Parietal lobe (tissue), 1 donor: ENCODE data around the gene CASKIN2. TPM values are rescaled to one million over a fixed set of nuclear protein-coding genes. Genes with fewer than 3 reads are reported as not detected.

ENCODE experiments used
- total RNA-seq: library from RNA; depleted of rRNA; stranded (reverse); fragments of >200 nt; gene quantifications from one replicate; pipeline ENCODE4 v1.2.3, GENCODE V29; 2014

CASKIN2 gene, protein sequence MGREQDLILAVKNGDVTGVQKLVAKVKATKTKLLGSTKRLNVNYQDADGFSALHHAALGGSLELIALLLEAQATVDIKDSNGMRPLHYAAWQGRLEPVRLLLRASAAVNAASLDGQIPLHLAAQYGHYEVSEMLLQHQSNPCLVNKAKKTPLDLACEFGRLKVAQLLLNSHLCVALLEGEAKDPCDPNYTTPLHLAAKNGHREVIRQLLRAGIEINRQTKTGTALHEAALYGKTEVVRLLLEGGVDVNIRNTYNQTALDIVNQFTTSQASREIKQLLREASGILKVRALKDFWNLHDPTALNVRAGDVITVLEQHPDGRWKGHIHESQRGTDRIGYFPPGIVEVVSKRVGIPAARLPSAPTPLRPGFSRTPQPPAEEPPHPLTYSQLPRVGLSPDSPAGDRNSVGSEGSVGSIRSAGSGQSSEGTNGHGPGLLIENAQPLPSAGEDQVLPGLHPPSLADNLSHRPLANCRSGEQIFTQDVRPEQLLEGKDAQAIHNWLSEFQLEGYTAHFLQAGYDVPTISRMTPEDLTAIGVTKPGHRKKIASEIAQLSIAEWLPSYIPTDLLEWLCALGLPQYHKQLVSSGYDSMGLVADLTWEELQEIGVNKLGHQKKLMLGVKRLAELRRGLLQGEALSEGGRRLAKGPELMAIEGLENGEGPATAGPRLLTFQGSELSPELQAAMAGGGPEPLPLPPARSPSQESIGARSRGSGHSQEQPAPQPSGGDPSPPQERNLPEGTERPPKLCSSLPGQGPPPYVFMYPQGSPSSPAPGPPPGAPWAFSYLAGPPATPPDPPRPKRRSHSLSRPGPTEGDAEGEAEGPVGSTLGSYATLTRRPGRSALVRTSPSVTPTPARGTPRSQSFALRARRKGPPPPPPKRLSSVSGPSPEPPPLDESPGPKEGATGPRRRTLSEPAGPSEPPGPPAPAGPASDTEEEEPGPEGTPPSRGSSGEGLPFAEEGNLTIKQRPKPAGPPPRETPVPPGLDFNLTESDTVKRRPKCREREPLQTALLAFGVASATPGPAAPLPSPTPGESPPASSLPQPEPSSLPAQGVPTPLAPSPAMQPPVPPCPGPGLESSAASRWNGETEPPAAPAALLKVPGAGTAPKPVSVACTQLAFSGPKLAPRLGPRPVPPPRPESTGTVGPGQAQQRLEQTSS (N-terminal part only)
- 5.9 TPM for total RNA-seq

GRCh38 chr17:75515496-75516254 is at the start of gene CASKIN2:
CASKIN2 (minus strand) TSS chr17:75515537; CDS start chr17:75513804, 1,733 bp downstream.

DNA sequence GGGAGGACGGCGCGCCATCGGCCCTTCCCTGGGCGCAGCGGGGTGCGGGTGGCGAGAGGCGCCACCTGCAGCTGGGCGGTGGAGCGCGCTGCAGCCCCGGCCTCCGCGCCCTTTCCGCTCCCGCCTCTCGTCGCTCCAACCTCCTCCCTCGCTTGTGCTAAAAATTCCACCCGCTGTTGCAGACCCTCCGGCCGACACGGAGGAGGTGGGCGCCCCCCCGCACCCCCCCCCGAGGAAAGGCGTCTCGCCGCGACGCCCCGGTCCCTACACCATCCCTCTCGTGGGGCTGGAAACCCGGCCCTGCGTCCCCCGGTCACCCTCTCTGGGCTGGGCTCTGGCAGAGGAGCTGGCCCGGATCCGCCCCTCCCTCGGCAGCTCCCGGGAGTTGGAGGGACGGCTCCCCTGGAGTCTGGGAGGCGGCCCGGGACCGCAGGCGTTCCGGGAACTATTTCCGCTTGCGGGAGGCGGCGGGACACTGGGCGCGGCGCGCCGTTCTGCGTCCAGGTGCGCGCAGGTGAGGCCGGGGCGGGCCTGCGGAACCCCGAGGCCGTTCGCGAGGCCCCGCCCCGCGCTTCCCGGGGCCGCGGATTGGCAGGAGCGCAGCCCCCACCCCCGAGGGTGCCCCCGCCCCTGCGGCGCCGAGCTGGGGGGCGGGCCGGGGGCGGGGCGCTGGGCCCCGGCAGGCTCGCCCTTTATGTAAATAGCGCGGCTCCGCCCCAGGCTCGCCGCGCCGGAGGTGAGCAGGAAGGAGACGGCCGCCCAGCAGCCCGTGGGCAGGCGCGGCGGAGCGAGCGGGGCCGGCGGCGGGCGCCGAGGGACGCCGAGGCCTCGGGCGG is 9.9 kb upstream of the CASKIN2 start, which contains the start of gene LLGL2:
Gene LLGL2 (plus strand): TSS at position 728 of the 836 bp plus-strand sequence. CDS start 17,730 bp downstream, outside the sequence.

DNA sequence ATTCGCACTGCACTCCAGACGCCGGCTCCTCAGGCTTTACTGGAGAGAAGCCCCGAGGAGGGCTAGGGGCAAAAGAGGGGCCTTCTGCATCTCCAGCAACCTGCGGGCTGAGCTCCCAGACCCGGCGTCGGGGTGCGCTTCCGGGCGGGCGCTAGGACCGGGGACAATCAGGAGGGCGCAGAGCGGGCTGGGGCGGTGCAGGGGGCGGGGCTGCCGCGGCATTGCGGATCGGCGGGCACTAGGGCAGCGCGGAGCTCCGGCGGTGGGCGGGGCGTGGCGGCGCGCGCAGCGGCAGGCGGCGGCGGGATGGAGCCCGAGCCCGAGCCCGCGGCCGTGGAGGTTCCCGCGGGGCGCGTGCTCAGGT is 900 bp upstream of the CASKIN2 start, which contains the start of gene TSEN54:
Gene TSEN54 (plus strand): TSS at position 274 of the 364 bp plus-strand sequence. CDS start 33 bp downstream, at position 307.

GRCh38 chr17:75456417-75457046 is 58.8 kb downstream of the CASKIN2 start, which contains the start of gene TMEM94:
TMEM94 (plus strand) TSS chr17:75456635; CDS start chr17:75471906, 15,271 bp downstream.

Other genes starting within 250 kb of the CASKIN2 start
- gene MIF4GD, start 244.3 kb downstream of the CASKIN2 start, total RNA-seq = 6.9 TPM
- gene SLC25A19, start 226.1 kb downstream of the CASKIN2 start, total RNA-seq = 11.9 TPM
- gene GRB2, start 109.9 kb downstream of the CASKIN2 start, total RNA-seq = 141 TPM
- gene TMEM94, start 58.9 kb downstream of the CASKIN2 start, total RNA-seq = 62.6 TPM
- gene TSEN54, start 991 bp upstream of the CASKIN2 start, total RNA-seq = 18.2 TPM
- 1.6 TPM for gene LLGL2, start 10.2 kb upstream of the CASKIN2 start, total RNA-seq
- 59.5 TPM for gene MYO15B, start 72.3 kb upstream of the CASKIN2 start, total RNA-seq
- gene SMIM5, start 117.9 kb upstream of the CASKIN2 start, total RNA-seq = 0.31 TPM
- gene RECQL5, start 151.6 kb upstream of the CASKIN2 start, total RNA-seq = 21.3 TPM
- 64.8 TPM for gene SAP30BP, start 151.8 kb upstream of the CASKIN2 start, total RNA-seq
- 2.5 TPM for gene ITGB4, start 205.9 kb upstream of the CASKIN2 start, total RNA-seq
- gene GALK1, start 249.7 kb upstream of the CASKIN2 start, total RNA-seq = 9.4 TPM